Measurements from ENCODE around the gene ARSG. TPM values are rescaled to one million over a fixed set of nuclear protein-coding genes. Genes with fewer than 3 reads are reported as not detected.

The ARSG gene
- total and polyA plus RNA-seq, 4 donors, result 1.5 to 5.4 (median 2.3) TPM

DNA sequence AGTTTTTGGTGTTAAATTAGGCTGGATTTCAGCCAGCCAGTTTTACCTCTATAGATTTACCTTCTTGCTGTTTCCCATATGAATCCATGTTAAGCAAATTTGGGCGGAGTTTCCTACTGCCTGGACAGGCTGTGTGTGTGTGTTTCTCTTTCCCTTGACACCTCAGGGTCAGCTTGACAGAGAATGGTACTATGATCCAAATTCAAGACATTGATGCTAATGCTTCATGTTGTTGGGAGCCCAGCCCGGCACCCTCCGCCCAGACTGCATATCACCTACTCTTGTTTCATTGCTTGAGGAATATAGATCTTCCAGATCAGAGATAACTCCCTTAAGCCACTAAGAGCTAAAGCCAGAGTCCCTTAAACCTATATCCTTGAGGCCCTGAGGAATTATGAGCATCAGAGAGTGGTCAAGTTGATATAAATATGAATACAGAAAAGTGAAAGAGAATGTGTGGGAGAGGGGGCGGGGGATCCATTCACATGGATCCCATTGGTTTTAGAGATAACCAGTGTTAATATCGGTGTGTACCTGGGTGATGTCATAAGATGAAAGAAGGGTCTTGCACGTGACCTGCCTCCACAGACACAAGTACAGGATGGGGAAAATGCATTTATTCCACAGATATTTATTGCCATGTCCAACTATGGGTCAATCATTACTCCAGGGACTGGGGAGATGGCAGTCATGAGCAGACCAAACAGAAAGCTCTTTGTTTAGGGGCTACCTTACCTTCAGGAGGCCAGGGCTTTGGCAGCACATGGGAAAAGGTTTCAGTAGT lies 96.3 kb downstream of the ARSG start:
- no peak for DNase-seq (ENCODE audit: low spot score)
- peak overlapping the region; percentile 12 to 14 for H3K27ac ChIP-seq (ENCODE audit: low read depth in 1 of 2, low read length in 2 of 2)
- no peak for TF ChIP-seq JUND (IDR thresholded peaks at IDR 0.05)
- TF ChIP-seq YY1 (IDR thresholded peaks at IDR 0.05), result no peak
- TF ChIP-seq HNF4G (IDR thresholded peaks at IDR 0.05), result no peak
- TF ChIP-seq SP1 (IDR thresholded peaks at IDR 0.05), result no peak
- no peak for TF ChIP-seq FOXA1 (IDR thresholded peaks at IDR 0.05)
- TF ChIP-seq, protein P1, sequence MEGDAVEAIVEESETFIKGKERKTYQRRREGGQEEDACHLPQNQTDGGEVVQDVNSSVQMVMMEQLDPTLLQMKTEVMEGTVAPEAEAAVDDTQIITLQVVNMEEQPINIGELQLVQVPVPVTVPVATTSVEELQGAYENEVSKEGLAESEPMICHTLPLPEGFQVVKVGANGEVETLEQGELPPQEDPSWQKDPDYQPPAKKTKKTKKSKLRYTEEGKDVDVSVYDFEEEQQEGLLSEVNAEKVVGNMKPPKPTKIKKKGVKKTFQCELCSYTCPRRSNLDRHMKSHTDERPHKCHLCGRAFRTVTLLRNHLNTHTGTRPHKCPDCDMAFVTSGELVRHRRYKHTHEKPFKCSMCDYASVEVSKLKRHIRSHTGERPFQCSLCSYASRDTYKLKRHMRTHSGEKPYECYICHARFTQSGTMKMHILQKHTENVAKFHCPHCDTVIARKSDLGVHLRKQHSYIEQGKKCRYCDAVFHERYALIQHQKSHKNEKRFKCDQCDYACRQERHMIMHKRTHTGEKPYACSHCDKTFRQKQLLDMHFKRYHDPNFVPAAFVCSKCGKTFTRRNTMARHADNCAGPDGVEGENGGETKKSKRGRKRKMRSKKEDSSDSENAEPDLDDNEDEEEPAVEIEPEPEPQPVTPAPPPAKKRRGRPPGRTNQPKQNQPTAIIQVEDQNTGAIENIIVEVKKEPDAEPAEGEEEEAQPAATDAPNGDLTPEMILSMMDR (IDR thresholded peaks at IDR 0.05; ENCODE audit: low read depth, low read length, missing input control), result no peak
- no peak for TF ChIP-seq EGR1 (IDR thresholded peaks at IDR 0.05; ENCODE audit: low read depth in 2 of 2)
- no peak for TF ChIP-seq RXRA (IDR thresholded peaks at IDR 0.05)
- no peak for TF ChIP-seq FOXA2 (IDR thresholded peaks at IDR 0.05)
- TF ChIP-seq TAF1 (conservative IDR thresholded peaks at IDR 0.05), result no peak
- TF ChIP-seq, protein P2, sequence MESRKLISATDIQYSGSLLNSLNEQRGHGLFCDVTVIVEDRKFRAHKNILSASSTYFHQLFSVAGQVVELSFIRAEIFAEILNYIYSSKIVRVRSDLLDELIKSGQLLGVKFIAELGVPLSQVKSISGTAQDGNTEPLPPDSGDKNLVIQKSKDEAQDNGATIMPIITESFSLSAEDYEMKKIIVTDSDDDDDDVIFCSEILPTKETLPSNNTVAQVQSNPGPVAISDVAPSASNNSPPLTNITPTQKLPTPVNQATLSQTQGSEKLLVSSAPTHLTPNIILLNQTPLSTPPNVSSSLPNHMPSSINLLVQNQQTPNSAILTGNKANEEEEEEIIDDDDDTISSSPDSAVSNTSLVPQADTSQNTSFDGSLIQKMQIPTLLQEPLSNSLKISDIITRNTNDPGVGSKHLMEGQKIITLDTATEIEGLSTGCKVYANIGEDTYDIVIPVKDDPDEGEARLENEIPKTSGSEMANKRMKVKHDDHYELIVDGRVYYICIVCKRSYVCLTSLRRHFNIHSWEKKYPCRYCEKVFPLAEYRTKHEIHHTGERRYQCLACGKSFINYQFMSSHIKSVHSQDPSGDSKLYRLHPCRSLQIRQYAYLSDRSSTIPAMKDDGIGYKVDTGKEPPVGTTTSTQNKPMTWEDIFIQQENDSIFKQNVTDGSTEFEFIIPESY (IDR thresholded peaks at IDR 0.05), result no peak
- H3K27me3 ChIP-seq (ENCODE audit: control insufficient read depth in 4 of 4, insufficient read depth in 4 of 4, low read length in 3 of 4), result no peaks in the 10 kb centered on the region
- WGBS, result 93% methylated on average over 6 of the region's 6 CpGs
- no peak overlapping the region for H3K4me3 ChIP-seq (ENCODE audit: low read depth in 1 of 3, low read length in 3 of 3)
- H3K36me3 ChIP-seq (ENCODE audit: control insufficient read depth in 4 of 4, insufficient read depth in 3 of 4, low read depth in 1 of 4, low read length in 3 of 4), result no peaks in the 10 kb centered on the region
- no peaks in the 10 kb centered on the region for H3K9me3 ChIP-seq (ENCODE audit: control insufficient read depth in 4 of 4, low read length in 3 of 4)
- no peak overlapping the region for H3K9ac ChIP-seq (ENCODE audit: low read depth in 1 of 2, low read length in 2 of 2)
- peaks cover 6 to 75% (median 53%) of the 10 kb centered on the region in 4 donors for H3K4me1 ChIP-seq (ENCODE audit: control insufficient read depth in 4 of 4, insufficient read depth in 4 of 4, low read length in 3 of 4)

DNA sequence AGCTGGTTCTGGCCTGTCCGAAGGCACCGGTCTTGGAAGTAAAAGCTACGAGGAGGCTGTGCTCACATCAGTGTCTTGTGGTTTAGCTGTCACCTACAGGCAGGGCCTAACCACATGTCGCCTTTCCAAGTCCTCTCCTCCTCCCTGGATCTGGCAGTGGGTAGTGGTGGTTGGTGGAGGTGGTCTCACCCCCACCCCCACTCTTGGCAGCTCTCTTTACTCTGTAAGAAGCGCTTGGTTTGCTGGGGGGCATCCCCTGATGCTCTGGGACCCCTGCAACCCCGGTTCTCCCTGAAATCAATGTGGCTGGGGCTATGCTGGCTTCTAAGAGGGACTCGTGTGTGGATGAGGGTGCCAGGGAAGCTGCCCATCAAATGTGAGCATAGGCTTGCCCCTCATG lies 97.7 kb downstream of the ARSG start:
- 81% methylated on average over 7 of the region's 7 CpGs for WGBS
- H3K9ac ChIP-seq (ENCODE audit: low read depth in 1 of 2, low read length in 2 of 2), result no peak overlapping the region
- TF ChIP-seq SP1 (IDR thresholded peaks at IDR 0.05) (no peak), GABPA (IDR thresholded peaks at IDR 0.05 in 1 of 2, conservative IDR thresholded peaks at IDR 0.05 in 1 of 2) (no peak), HNF4G (IDR thresholded peaks at IDR 0.05) (no peak), YY1 (IDR thresholded peaks at IDR 0.05) (no peak), NR2F2 (IDR thresholded peaks at IDR 0.05) (no peak), EGR1 (IDR thresholded peaks at IDR 0.05; ENCODE audit: low read depth in 2 of 2) (no peak), FOXA1 (IDR thresholded peaks at IDR 0.05) (no peak), FOXA2 (IDR thresholded peaks at IDR 0.05) (no peak), RXRA (IDR thresholded peaks at IDR 0.05) (no peak), JUND (IDR thresholded peaks at IDR 0.05) (no peak), RAD21 (IDR thresholded peaks at IDR 0.05) (no peak), HNF4A (conservative IDR thresholded peaks at IDR 0.05) (no peak)
- TF ChIP-seq, protein P3, sequence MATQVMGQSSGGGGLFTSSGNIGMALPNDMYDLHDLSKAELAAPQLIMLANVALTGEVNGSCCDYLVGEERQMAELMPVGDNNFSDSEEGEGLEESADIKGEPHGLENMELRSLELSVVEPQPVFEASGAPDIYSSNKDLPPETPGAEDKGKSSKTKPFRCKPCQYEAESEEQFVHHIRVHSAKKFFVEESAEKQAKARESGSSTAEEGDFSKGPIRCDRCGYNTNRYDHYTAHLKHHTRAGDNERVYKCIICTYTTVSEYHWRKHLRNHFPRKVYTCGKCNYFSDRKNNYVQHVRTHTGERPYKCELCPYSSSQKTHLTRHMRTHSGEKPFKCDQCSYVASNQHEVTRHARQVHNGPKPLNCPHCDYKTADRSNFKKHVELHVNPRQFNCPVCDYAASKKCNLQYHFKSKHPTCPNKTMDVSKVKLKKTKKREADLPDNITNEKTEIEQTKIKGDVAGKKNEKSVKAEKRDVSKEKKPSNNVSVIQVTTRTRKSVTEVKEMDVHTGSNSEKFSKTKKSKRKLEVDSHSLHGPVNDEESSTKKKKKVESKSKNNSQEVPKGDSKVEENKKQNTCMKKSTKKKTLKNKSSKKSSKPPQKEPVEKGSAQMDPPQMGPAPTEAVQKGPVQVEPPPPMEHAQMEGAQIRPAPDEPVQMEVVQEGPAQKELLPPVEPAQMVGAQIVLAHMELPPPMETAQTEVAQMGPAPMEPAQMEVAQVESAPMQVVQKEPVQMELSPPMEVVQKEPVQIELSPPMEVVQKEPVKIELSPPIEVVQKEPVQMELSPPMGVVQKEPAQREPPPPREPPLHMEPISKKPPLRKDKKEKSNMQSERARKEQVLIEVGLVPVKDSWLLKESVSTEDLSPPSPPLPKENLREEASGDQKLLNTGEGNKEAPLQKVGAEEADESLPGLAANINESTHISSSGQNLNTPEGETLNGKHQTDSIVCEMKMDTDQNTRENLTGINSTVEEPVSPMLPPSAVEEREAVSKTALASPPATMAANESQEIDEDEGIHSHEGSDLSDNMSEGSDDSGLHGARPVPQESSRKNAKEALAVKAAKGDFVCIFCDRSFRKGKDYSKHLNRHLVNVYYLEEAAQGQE (IDR thresholded peaks at IDR 0.05), result no peak
- TF ChIP-seq, protein P2 (IDR thresholded peaks at IDR 0.05), result no peak
- TF ChIP-seq, protein P1 (IDR thresholded peaks at IDR 0.05; ENCODE audit: low read depth, low read length, missing input control), result no peak
- TF ChIP-seq, protein P4, sequence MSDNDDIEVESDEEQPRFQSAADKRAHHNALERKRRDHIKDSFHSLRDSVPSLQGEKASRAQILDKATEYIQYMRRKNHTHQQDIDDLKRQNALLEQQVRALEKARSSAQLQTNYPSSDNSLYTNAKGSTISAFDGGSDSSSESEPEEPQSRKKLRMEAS (IDR thresholded peaks at IDR 0.05), result no peak
- TF ChIP-seq, protein P5, sequence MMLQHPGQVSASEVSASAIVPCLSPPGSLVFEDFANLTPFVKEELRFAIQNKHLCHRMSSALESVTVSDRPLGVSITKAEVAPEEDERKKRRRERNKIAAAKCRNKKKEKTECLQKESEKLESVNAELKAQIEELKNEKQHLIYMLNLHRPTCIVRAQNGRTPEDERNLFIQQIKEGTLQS (IDR thresholded peaks at IDR 0.05), result no peak

More for the DNA sequence above, 97.7 kb downstream of the ARSG start:
- DNase-seq (ENCODE audit: low spot score), result no peak
- H3K9me3 ChIP-seq (ENCODE audit: control insufficient read depth in 4 of 4, low read length in 3 of 4), result no peaks in the 10 kb centered on the region
- peaks cover 6 to 68% (median 46%) of the 10 kb centered on the region in 4 donors for H3K4me1 ChIP-seq (ENCODE audit: control insufficient read depth in 4 of 4, insufficient read depth in 4 of 4, low read length in 3 of 4)
- H3K36me3 ChIP-seq (ENCODE audit: control insufficient read depth in 4 of 4, insufficient read depth in 3 of 4, low read depth in 1 of 4, low read length in 3 of 4), result no peaks in the 10 kb centered on the region
- H3K27me3 ChIP-seq (ENCODE audit: control insufficient read depth in 4 of 4, insufficient read depth in 4 of 4, low read length in 3 of 4), result no peaks in the 10 kb centered on the region
- no peak overlapping the region for H3K27ac ChIP-seq (ENCODE audit: low read depth in 1 of 2, low read length in 2 of 2)
- no peak overlapping the region for H3K4me3 ChIP-seq (ENCODE audit: low read depth in 1 of 3, low read length in 3 of 3)
